Measurements from ENCODE around the gene EXO1.
"Not testable (repeated sequence)": the region's sequence is repeated elsewhere in the genome, so short reads cannot be mapped to it uniquely, and the experiment has no call there.

Gene EXO1

GRCh38 chr1:241847796-241848685 is at the start of gene EXO1:
Gene EXO1, plus strand, starts transcription at chr1:241848204. Its CDS starts 2,222 bp downstream, at chr1:241850426.
- DNase-seq: peak; percentile 91

GRCh38 chr1:241799416-241799815 is 48.6 kb upstream of the EXO1 start:
- DNase-seq: no peak

DNA sequence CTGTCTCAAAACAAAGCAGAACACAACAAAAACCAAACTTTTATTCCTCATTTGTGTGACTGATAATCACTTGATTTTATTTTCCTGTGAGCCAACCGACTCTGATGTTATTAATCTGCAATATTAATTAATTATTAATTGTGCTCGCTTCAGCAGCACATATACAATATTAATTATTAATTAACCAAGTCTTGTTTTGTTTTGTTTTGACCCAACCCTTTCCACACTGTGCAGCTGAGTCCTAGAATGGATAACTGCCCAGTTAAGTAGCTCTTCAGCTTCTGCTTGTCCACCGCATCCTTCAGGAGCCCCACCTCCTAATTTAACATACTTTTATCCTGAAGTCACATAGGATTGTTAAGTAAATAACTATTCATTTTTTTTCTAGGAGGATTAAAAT is 47.4 kb upstream of the EXO1 start:
- DNase-seq: no peak

- no peak for DNase-seq
Observed at GRCh38 chr1:241802863-241803262, 45.1 kb upstream of the EXO1 start.

DNA sequence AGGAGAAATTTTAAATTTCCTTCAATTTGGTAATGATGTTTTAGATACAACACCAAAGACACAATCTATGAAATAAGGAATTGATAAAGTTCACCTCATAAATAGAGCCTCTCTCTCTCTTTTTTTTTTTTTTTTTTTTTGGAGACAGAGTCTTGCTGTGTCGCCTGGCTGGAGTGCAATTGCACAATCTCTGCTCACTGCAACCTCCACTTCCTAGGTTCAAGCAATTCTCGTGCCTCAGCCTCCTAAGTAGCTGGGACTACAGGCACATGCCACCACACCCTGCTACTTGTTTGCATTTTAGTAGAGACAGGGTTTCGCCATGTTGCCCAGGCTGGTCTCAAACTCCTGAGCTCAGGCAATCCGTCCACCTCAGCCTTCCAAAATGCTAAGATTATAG is 43.3 kb upstream of the EXO1 start:
- DNase-seq: not testable (repeated sequence)

DNA sequence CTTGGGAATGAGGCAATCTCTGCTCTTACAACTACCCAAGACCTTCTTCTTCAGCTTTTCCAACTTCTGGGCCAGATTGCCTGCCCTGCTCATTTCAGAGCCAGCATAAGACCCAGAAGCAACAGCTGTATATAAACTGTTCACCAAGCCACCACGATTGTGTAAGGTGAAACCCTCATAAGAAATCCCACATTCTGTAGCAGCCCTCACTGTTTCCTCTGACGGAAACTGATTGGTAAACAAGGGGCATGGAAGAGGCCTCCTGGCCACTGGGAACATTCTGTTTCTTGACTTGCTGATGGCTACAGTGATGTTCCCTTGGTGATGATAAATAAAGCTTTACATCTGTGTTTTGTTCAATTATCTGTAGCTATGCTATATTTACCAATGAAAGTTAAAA is 39.7 kb upstream of the EXO1 start:
- no peak for DNase-seq

DNA sequence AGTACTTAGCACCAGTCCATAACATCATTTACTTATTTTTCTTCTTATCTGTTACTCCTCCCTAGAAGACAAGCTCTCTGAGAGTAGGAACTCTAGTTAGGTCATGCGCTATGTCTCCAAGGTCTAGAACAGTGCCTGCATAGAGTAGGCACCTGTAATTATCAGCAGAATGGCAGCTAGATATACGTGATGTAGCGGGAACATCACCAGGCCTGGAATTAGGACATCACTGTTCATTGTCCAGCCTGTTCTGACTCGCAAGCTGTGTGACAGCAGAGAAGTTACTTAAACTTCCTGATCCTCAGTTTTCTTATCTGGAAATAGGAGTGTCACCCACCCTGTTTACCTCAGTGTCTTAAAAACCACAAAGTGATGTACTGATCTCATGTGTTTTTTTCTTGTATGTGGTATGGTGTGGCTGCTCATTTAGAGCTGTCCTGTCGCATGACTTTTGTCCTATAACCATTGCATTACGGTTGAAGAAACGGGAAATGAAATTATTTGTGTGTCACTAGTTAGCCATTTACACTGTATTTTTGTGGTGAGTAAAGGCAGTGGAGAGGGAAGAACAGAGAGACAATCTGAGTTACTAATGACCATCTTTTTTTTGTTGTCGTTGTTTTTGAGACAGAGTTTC is 37.1 kb upstream of the EXO1 start:
- DNase-seq: no peak

- no peak for DNase-seq
Observed at GRCh38 chr1:241813768-241814320, 34.2 kb upstream of the EXO1 start.

DNA sequence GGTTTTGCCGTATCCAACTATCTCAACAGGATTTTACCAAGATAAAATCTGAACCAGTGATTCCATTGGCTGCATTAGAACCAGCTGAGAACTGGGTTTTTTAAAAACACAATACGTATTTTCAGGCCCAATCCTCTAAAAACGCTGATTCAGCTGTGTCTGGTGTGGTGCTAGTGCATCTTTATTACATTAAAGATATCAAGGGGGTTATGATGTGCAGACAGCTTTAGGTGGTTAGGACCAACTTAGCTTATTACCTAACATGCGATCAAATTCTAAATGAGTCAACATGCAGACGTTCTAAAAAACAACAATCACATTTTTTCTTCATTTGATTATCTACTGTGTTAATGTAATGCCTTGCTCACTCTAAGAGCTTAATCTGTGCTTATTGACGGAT is 32.0 kb upstream of the EXO1 start:
- no peak for DNase-seq

- DNase-seq: no peak
Observed at GRCh38 chr1:241817331-241817792, 30.6 kb upstream of the EXO1 start.

- no peak for DNase-seq
Observed at GRCh38 chr1:241817956-241818612, 29.9 kb upstream of the EXO1 start.

DNA sequence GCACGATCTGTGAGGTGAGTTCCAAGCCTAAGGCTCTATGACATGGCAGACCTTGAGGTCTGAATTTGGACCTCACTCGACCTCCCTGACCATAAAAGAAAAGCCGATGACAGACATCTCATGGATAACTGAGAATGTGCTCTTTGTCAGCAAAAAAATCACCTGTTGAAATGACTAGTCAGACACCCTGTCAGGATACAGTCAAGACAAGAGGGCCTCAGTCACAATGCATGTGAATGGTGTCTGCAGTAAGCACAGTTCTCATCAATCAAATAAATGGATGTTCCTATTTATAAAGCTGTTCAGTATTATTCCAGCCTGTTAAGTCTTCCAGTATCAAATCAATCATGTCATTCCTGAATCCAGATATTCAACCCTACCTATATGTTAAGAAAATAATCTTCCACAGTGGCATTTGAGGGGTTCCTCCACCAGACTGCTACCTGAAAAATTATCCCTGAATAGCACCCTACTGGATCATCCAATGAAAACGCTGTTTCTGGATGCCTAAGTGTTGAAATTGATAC is 28.6 kb upstream of the EXO1 start:
- no peak for DNase-seq

- DNase-seq: no peak
Observed at GRCh38 chr1:241821363-241821762, 26.6 kb upstream of the EXO1 start.

DNA sequence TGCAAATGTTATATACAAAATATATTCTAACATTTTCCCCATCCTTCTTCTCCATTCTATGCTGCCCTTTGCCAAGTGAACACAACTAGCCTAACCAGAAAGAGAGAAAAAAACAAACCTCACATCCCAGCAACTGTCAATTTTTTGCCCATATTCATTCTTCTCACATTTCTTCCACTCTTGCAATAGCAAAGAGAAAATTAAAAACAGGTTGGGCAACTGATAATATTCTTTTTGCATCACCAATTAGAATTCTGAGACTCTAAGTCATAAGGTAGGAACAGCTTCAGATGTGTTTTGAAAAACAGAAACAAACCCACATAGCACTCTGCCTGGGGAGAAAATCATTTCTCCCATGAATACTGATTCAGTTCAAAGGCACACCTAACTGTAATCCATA is 25.2 kb upstream of the EXO1 start:
- no peak for DNase-seq

GRCh38 chr1:241823925-241824324 is 24.1 kb upstream of the EXO1 start:
- no peak for DNase-seq

GRCh38 chr1:241825581-241825980 is 22.4 kb upstream of the EXO1 start:
- no peak for DNase-seq

- not testable (repeated sequence) for DNase-seq
Observed at GRCh38 chr1:241826613-241827012, 21.4 kb upstream of the EXO1 start.

- DNase-seq: no peak
Observed at GRCh38 chr1:241827264-241827663, 20.7 kb upstream of the EXO1 start.

GRCh38 chr1:241828463-241829021 is 19.5 kb upstream of the EXO1 start:
- DNase-seq: no peak

- DNase-seq: no peak
Observed at GRCh38 chr1:241829468-241829867, 18.5 kb upstream of the EXO1 start.

GRCh38 chr1:241834733-241835377 is 13.1 kb upstream of the EXO1 start:
- no peak for DNase-seq

DNA sequence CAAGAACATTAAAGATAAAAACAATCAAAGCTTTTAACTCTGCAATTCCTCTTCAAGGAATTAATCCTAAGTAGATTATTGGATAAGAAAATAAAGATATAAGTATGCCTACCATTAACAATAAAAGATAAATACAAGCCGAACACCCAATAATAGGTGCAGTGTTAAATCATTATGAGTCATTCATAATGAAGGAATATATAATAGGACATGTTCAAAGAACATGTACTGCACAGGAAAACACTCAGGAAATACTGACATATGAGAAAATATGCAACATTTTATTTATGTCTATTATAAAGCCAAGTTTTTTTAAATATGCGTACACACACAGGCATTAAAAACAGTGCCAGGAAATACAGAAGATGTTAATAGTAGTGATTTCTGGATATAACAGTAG is 11.1 kb upstream of the EXO1 start:
- no peak for DNase-seq

Data from activated naive CD4-positive, alpha-beta T cell treated with Interleukin-2 at 50 U/mL for 16 hours (primary cell).